GM18517 (cell line): ENCODE data around the gene SCAMP4.

ENCODE experiments used
- ATAC-seq: cut with Tn5 transposase; IDR thresholded peaks from one replicate; pipeline ENCODE4 v1.9.1; 2021; ENCODE audit warnings: mild to moderate bottlenecking, moderate library complexity; ENCODE audit not compliant: unreplicated experiment

Gene SCAMP4, protein sequence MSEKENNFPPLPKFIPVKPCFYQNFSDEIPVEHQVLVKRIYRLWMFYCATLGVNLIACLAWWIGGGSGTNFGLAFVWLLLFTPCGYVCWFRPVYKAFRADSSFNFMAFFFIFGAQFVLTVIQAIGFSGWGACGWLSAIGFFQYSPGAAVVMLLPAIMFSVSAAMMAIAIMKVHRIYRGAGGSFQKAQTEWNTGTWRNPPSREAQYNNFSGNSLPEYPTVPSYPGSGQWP

DNA sequence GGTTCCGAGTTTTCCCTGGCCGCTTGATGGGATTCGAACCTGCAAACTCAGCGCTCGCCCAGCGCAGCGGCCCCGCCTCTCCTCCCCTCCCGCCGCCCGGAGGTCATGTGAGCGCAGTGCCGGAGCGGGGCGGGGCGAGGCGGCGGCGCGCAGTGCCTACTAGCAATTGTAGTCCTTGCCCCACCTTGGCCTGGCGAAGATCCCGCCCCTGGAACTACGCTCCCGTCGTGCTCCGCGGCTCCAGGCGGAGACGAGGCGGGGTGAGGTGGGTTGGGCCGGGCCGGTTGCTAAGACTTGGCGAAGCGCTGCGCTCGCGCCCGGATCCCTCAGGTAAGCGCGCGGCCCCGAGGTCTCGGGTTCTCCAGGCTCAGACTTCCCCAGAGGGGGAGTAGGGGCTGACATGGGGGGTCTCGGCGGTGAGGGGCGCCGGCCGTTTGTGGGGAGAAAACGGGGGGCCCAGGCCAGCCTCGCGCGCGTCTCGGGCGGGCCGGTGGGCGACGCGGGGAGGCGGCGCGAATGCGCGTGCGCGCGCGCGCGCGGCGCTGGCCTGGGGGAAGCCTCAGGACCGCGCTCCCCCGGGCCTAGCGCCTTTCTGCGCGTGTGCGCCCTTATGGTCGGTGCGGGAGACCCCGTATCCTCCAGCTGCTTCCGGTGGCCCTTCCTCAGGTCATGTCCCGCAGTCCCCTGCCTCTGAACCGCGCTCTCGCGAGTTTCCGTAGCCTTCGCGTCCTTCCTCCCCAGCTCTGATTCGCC, at the start of gene SCAMP4, which contains the start of gene ADAT3:
Gene SCAMP4 (plus strand): TSS at position 290 of the 753 bp plus-strand sequence. CDS start 9,621 bp downstream, outside the sequence.
Gene ADAT3 (plus strand): TSS at position 290 of the 753 bp plus-strand sequence. CDS start 6,649 bp downstream, outside the sequence.
- peak; percentile 72 for ATAC-seq

DNA sequence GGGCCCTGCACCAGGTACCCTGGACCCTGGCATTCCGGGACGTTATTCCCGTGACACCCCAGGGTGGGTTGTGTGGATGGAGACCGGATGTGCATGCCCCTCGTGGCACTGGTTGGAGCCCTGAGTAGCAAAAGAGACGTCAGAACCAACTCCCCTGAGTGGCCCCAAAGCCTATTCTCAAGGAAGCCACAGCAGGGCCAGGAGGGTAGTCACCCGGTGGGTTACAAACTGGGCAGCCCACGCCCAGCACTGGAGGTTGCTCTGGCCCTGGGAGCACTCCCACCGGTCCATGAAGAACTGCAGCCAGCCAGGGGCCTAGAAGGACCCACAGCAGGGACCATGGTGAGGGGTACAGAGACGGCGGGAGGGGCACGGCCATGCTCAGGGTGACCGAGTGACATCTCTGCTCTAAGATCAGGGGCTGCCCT, 49.4 kb upstream of the SCAMP4 start:
- ATAC-seq = no peak

DNA sequence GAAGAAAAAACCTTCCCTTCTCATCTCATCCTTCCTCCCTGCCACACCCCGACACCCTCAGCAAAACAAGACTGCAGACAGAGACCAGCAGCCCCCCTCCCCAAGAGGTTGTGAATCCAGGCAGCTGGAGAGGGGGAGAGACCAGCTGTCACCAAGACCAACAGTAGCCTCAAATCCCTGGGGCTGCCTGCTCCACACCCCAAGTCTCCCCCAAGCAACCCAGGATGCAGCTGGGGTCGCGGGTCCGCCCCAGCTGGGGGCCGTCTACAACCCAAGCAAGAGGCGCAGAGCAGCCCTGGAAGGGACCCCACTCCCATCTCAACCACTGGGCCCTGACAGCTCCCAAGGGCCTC, 48.9 kb upstream of the SCAMP4 start:
- no peak for ATAC-seq

DNA sequence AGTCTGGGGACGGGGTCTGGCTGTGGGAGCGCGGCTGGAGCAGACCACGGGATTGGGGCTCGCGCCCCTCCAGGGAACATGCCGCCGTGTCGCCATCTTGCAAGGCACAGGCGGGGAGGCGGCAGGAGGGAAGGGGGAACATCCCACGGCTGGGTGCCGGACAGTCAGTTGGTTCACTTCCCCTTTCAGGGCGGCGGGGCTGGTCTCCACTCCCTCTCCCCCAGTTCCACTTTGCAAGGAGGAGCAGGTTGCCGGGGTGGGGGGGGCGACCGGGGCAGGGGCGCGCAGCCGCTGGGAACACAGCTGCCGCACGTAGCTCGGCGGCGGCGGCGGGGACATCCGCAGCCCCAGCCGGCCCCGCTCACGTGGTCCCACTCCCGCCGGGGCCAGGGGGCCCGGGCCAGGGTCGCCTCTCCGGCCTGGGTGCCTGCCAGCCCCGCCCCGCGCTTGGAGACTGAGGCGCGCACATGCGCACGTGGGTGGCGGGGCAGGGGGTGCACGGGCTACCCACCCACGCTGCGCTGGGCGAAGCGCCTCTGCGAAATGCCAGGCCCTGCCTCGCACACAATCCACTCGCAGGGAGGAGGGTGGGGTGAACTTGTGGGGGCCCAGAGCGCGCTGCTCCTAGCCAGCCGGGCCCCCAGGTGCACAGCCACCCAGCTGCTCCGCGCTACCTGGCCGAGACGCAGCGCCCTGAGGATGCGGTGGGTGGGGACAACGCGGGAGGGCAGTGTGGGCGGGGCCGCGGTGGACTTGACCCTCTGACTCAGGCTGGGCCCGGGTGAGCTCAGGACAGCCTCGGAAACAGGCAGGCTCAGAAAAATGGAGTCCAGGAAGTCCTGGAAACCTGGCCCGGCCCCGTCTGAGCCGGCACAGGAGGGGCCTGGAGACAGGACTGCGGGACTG, 48.2 kb upstream of the SCAMP4 start:
- ATAC-seq = no peak

DNA sequence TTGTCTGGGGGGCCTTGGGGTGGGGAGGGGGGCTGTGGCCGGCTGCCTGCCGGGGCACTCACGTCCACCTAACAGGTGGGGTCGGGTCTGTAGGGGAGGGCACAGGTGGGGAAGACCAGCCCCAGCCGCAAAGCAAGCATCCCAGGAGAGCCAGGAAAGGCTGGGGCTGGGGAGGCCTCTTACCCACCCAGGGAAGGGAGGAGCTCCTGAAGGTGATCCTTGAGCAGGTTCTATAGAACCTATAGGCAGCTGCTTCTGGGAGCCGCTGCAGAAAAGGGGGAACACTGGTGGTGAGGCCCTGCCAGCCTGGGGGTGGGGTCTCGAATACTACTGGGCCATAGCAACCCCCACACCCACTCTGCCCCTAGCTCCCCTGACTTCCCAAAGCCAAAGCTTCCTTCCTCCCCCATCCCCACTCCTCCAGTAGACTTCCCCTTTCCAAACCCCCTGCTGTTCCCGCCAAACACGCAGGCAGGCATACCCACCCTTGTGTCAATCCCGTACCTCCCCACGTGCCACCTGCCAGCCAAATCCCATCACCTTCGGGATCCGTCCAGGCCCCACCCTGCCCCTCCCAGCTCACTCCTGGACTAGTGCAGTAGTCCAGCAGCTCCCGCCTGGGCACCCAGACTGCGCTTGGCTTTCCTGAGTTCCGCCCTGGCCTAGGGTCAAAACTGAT, 47.4 kb upstream of the SCAMP4 start:
- ATAC-seq = no peak

DNA sequence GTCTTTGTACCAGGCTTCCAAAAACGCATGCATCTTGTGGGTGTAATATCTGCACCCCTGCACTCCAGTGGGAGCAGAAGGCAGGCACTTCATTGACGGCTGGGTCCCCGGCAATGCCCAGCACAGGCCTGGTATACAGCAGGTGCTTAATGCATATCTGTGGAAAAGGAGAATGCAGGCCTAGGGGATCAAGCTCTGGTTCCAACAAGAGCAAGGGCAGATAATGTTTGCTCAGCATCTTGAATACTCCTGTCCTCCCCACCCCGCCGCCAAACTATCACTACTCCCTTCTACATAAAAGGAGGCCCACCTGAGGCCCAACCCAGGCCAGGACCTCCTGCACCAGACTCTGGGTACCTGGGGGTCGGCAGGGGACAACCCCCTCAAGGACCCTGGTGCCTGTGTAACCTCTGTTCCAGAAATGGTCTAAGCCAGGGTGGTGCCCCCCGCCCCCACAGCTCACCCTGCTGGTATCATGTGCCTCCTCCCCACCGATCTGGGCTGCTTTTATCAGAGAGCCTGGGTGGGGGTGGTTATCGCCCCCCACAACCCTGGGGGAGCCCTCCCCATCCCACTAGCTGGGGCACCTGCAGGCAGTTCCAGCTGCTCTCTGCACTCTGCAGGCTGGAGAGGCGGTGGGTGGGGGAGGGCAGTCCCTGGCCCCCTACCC, 46.7 kb upstream of the SCAMP4 start:
- no peak for ATAC-seq

DNA sequence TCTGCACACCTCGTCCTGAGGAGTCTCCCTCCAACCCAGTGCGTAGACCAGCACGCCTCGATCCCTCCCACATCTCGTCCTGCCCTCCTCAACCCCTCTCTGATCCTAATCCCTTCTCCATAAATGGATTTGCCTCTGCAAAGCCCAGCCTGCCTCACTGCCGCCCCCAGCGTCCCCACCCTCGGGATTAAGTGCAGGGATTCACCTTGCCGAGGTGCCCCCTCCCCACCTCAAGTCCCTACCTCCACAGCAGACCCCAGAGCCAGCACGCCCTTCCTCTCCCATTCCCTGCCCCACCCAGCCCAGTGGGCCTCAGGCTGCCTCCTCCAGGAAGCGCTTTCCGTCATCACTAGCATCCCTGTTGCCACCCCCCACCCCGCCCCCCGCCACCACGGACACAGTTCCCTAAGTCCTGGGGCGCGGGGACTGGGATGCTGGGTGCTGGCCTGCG, 45.8 kb upstream of the SCAMP4 start:
- ATAC-seq = no peak

DNA sequence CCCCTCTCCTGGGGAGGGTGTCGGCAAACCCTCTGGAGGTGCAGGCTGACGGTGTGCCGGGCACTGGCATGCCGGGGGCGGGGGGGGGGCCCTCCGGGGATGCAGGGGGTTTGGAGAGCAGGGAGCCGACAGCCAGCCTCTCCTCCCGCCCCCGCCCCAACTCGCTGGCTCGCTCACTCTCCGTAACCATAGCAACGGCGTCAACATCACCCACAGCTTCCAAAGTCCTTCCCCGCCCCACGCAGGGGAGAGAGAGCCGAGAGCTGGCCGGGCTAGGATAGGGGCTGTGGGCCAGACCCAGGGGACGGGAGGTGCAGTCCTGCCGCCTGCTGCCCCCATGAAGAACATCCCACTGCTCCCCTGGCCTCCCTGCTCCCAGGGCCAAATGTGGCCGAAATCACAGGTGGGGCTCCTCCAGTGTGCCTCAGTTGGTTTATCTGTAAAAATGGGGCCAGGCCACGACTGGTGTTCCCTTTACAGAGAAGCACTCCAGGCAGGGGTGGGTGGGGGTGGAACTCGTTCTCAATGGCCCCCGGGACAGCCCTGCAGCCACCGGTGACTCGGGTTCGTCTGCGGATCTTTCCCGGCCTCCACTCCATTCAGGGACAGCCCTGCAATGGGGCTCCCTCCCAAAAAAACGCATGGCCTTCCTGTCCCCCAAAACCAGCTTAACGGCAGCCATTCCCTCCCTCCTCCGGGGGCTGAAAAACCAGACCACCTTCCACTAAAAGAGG, 45.0 kb upstream of the SCAMP4 start:
- no peak for ATAC-seq

DNA sequence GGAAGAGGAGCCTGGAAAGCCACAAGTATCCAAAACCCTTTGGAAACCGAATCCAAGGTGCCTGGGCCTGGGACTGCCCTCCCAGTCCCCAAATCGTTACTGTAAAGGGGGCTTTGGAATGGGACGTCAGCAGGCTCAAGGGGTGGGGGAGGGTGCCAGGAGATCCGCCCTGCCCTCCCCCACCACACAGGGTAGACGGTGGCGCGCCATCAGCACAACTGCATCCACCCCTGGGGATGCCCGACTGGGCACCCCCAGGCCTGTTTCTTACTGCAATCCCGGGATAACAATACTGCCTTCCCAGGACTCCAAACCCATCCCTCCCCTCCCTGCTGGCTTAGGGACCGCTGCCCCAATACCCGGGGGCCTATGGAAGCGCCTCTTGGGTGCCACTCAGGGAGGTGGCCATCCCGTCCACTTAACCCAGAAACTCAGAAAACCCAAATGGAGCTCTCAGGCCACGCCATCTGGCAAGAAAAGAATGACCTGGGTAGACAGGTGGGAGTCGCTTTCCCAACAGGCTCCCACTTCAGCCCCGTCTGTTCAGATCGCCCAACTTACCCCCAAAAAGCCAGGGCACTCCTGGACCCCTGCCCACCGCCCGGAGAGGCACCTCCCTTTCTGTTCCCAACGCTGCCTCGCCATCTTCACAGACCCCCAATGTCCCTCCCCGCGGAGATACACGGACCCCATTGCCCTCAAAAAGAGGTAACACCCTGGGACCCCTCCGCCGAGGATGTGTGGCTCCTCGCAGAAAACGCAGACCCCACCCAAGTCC, 44.2 kb upstream of the SCAMP4 start:
- ATAC-seq = no peak

DNA sequence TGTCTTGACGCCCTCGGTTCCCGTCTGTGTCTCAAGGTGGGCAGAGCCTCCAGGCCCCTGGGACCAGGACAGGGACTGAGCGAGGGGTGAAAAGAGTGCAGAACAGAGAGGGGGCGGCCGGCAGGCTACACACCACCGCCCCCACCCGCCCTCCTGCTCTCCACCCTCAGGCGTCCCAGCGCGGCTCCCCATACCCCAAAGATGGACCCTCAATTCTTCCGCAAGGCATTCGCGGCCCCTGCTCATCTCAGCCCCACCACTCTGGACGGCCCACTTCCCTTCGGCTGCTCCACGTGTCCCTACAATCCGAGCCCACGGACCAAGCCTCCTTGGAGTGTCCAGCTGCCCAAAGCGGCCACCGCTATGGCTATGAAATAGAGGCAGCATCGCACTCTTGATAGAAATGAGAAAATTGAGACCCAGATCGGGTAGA, 43.6 kb upstream of the SCAMP4 start:
- ATAC-seq = no peak

DNA sequence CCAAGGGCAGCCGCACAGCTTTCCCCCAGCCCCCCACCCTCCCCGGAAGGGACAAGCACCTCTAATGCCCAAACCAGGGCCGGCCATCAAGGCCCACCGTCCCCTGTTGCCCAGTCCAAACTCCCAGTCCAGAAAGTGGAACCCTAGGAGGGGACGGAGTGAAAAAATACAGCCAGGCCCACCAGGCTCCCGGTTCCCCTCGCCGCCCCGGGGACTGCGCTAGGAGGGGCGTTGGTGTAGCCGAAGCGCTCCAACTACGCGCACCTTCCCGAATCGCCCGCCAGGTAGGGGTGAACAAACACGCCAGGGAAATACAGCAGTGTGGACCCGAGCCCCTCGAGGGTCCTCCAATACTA, 43.2 kb upstream of the SCAMP4 start:
- no peak for ATAC-seq

DNA sequence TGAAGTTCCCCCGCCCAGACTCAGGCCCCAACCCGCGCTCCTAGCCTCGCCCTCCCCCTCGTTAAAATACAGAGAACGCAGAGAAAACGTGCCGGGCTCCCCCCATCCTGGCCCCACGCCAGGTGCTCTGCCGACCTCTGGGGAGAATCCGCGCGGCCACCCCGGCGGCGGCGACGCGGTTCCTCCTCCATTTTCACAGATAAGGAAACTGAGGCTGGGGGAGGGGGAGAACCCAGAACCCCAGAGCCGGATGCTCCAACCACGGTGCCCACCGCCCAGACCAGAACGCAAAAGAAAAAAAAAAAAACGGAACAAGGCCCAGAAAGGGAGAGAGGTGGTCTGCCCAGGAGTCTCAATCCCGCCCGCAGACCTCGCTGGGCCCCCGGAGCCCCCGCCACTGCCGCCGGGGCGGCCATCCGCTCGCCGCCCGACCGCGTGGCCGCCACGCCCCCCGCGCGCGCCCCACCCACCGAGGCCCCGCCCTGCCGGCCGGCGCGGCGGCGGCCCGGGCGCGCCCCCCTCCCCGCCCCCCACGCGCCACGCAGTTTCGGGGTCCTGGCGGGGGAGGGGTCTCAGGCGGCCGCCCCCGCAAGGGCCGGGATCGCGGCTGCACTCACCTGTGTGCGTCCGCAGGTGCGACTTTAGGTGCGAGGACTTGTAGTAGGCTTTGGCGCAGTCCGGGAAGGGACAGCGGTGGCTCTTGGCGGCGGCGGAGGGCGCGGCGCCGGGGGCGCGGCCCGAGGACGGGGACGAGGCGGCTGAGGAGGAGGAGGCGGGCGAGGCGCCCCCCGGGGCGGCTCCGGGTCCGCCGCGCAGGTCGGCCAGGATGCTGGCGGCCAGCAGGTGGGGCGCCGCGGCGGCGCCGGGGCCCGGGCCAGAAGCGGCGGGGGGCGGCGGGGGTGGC, 42.5 kb upstream of the SCAMP4 start:
- peak; percentile 4 for ATAC-seq

DNA sequence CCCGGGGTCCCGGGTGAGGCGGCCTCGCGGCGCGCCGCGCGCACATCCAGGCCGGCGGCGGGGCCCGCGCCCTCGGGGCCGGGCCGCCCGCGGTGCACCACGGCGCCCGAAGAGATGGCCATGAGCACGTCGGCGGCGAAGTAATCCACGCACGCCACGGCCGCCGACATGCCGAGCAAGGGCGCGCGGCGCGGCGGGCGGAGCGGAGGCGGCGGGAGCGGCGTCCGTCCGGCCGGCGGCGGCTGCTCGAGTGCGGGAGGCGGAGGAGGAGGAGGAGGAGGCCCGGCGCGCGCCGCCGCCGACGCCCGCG, 41.9 kb upstream of the SCAMP4 start, which contains the start of gene KLF16:
Gene KLF16 (minus strand): TSS at position 252 of the 310 bp plus-strand sequence. CDS start 82 bp downstream, at position 170.
- peak; percentile 8 for ATAC-seq

DNA sequence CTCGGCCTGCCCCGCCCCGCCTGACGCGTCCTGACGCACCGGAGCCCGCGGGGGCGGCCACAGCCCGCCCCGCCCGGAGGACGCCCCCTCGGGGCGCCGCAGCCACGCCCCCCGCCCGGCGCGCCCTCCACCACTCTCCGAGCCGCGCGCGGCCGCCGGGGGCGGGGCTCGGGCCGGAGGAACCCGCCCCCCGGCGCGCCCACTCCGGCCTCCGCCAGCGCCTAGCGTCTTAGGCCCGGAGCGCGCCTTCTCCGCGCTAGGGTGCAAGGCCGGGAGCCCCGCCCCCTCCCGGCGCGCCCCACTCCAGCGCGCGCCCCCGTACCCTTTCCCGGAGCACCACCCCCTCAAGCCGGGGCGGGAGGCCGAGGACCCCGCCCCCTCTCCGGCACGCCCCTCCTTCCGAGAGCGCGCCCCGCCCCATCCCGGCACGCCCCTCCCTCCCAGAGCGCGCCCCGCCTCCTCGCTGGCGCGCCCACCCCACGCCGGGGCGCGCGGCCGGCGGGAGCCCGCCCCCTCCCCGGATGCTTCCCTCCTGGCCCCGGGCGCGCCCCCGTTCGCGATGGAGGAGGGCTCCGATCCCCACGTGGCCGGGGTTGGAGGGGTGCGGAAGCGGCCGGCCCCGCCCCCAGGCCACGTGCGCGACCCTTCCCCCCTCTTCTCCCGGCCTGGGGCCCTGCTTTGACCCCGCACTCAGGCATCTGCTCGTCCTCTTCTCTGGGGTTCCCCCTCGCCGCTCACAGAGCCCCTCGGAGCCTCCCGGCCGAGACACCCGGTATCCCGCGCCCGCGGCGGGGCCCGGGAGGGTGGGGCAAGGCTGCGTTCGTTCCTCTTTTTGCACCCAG, 41.3 kb upstream of the SCAMP4 start:
- peak; percentile 46 for ATAC-seq

DNA sequence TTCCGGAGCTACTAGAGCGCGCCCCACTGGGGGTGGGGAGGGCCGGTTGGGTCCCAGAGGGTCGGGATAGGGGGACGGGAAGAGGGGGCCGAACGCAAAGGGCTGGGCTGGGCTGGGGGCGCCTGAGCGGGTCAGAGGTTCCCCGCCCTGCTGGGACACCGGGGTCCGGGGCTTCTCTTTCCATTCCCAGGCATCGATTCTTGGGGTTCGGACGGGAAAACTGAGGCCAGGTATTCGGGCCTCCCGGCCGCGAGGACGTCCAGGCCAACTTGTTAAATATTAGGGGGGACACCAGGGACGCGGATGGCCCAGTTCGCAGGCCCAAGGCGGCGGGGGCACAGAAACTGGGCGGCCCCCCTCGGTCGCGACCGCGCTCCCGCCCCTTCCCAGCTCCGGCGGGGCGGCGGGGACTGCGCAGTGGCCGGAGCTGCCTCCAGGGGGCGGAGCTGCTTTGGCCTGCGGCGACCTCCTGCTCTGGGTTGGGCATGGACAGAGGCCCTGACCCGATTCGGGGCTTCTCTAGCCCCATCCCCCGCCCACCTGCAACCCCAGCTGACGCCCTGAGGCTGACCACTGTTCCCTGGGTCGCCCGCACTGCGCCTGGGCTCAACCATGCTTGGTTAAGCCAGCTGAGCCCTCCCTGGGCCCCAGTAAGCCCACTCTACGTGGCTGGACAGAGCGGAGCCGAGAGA, 40.6 kb upstream of the SCAMP4 start:
- peak; percentile 28 for ATAC-seq
